ENCODE data around the gene PLEKHM2.
A peak's percentile ranks its signal among the peaks of the same experiment; 100 is the strongest.
"Not testable (repeated sequence)": the region's sequence is repeated elsewhere in the genome, so short reads cannot be mapped to it uniquely, and the experiment has no call there.

The PLEKHM2 gene

DNA sequence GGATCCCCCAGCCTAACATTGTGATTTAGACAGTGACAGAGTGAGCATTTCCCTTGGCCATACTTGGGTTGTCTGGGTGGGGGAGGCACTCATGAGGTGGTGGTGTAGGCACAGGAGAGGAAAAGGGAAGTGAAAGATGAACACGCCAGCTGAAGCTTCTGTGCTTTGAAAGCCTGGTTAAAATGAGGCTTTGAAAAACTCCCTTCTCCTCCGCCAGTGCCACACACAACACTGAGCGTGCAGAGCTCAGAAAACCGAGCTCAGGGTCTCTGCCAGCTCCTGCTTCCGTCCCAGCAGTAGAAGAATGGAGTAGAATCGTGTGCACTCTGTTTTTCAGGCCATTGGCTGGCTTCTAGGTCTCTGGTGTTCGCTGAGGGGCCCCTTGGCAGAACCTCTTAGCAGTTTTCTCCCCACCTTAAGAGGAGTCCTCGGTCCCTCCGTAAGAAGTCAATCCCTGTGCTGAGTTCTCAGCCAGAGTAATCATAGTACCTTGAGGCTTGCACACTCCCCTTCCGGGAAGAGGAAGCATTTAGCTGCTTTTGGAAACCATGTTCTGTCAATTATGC, 12.9 kb downstream of the PLEKHM2 start:
- in situ Hi-C loops (cut with MboI; ENCODE audit: low sequenced_read_pairs, unreplicated experiment): no loop called here
- DNase-seq (ENCODE audit: low spot score): peak; percentile 84
- TF ChIP-seq, protein P1, sequence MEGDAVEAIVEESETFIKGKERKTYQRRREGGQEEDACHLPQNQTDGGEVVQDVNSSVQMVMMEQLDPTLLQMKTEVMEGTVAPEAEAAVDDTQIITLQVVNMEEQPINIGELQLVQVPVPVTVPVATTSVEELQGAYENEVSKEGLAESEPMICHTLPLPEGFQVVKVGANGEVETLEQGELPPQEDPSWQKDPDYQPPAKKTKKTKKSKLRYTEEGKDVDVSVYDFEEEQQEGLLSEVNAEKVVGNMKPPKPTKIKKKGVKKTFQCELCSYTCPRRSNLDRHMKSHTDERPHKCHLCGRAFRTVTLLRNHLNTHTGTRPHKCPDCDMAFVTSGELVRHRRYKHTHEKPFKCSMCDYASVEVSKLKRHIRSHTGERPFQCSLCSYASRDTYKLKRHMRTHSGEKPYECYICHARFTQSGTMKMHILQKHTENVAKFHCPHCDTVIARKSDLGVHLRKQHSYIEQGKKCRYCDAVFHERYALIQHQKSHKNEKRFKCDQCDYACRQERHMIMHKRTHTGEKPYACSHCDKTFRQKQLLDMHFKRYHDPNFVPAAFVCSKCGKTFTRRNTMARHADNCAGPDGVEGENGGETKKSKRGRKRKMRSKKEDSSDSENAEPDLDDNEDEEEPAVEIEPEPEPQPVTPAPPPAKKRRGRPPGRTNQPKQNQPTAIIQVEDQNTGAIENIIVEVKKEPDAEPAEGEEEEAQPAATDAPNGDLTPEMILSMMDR (IDR thresholded peaks at IDR 0.05; ENCODE audit: borderline replicate concordance, control extremely low read depth, extremely low read depth, insufficient read depth, missing control alignments): no peak

GRCh38 chr1:15698201-15698600, 14.1 kb downstream of the PLEKHM2 start:
- no peak for DNase-seq (ENCODE audit: low spot score)
- in situ Hi-C loops (cut with MboI; ENCODE audit: low sequenced_read_pairs, unreplicated experiment): no loop called here
- TF ChIP-seq, protein P1 (IDR thresholded peaks at IDR 0.05; ENCODE audit: borderline replicate concordance, control extremely low read depth, extremely low read depth, insufficient read depth, missing control alignments): no peak

DNA sequence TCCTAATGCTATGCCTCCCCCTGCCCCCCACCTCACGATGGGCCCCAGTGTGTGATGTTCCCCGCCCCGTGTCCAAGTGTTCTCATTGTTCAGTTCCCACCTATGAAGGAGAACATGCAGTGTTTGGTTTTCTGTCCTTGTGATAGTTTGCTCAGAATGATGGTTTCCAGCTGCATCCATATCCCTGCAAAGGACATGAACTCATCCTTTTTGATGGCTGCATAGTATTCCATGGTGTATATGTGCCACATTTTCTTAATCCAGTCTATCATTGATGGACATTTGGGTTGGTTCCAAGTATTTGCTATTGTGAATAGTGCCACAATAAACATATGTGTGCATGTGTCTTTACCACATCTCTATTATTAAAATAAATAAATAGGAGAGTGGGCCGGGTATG, 15.2 kb downstream of the PLEKHM2 start:
- DNase-seq (ENCODE audit: low spot score); in situ Hi-C loops (cut with MboI; ENCODE audit: low sequenced_read_pairs, unreplicated experiment): not testable (repeated sequence)

- TF ChIP-seq, protein P1 (IDR thresholded peaks at IDR 0.05; ENCODE audit: borderline replicate concordance, control extremely low read depth, extremely low read depth, insufficient read depth, missing control alignments): no peak
- in situ Hi-C loops (cut with MboI; ENCODE audit: low sequenced_read_pairs, unreplicated experiment): no loop called here
- no peak for DNase-seq (ENCODE audit: low spot score)
These were observed 16.4 kb downstream of the PLEKHM2 start for GRCh38 chr1:15700508-15700907.

DNA sequence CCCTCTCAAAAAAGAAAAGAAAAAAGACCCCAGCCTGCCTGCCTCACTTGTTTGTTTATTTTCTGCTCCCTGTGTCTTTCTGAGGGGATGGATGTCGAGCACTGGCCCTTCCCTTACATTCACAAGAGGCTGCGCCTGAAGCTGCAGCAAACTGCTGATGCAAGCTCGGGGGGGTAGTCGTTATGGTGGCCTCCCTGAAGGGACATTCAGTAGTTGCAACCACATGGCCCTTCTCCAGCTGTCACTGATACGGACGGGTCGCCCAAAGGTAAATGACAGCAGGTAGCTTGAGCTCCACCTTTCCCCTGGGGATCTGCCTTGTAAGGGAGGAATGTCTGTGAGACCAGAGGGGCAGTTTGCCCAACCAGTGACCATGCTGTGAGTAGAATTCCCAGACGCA, 17.7 kb downstream of the PLEKHM2 start:
- TF ChIP-seq, protein P1 (IDR thresholded peaks at IDR 0.05; ENCODE audit: borderline replicate concordance, control extremely low read depth, extremely low read depth, insufficient read depth, missing control alignments): no peak
- no peak for DNase-seq (ENCODE audit: low spot score)
- in situ Hi-C loops (cut with MboI; ENCODE audit: low sequenced_read_pairs, unreplicated experiment): no loop called here

DNA sequence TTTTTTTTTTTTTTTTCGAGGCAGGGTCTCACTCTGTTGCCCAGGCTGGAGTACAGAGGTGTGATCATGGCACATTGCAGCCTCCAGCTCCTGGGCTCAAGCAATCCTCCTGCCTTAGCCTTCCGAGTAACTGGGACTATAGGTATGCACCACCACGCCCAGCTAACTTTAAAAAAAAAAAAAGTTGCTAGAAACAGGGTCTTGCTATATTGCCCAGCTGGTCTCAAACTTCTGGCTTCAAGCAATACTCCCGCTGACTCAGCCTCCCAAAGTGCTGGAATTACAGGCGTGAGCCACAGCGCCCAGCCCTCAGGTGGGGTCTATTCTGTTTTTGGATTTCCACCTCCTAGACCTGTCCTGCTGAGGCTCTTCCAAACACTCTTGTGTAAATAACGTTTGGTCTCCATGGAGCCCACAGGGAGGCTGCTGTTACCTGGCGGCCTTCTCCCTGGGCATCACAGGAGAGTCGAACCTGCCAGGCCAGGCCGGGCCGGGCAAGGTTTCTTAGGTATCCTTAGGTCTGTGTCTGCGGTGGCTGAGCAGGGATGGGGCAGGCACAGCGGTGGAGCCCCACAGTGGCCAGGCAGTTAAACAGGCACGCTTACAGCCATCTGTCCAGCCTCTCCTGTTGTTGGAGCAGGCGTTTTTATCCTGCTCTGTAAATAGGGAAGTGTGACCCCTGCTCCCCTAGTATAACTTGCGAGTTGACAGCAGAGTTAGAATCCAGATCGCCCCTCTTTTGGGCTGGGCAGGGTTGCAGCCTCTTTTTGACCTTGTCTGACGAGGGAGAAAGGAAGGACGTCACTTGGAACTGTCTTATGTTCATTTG, 18.8 kb downstream of the PLEKHM2 start:
- DNase-seq (ENCODE audit: low spot score): no peak
- in situ Hi-C loops (cut with MboI; ENCODE audit: low sequenced_read_pairs, unreplicated experiment): no loop called here
- TF ChIP-seq, protein P1 (IDR thresholded peaks at IDR 0.05; ENCODE audit: borderline replicate concordance, control extremely low read depth, extremely low read depth, insufficient read depth, missing control alignments): no peak

GRCh38 chr1:15703562-15703961, 19.4 kb downstream of the PLEKHM2 start:
- in situ Hi-C loops (cut with MboI; ENCODE audit: low sequenced_read_pairs, unreplicated experiment): no loop called here
- TF ChIP-seq, protein P1 (IDR thresholded peaks at IDR 0.05; ENCODE audit: borderline replicate concordance, control extremely low read depth, extremely low read depth, insufficient read depth, missing control alignments): no peak
- DNase-seq (ENCODE audit: low spot score): no peak
